ENCODE results near the gene TFF1.
A peak's percentile ranks its signal among the peaks of the same experiment; 100 is the strongest.
"Not testable (repeated sequence)": the region's sequence is repeated elsewhere in the genome, so short reads cannot be mapped to it uniquely, and the experiment has no call there.

The TFF1 gene

DNA sequence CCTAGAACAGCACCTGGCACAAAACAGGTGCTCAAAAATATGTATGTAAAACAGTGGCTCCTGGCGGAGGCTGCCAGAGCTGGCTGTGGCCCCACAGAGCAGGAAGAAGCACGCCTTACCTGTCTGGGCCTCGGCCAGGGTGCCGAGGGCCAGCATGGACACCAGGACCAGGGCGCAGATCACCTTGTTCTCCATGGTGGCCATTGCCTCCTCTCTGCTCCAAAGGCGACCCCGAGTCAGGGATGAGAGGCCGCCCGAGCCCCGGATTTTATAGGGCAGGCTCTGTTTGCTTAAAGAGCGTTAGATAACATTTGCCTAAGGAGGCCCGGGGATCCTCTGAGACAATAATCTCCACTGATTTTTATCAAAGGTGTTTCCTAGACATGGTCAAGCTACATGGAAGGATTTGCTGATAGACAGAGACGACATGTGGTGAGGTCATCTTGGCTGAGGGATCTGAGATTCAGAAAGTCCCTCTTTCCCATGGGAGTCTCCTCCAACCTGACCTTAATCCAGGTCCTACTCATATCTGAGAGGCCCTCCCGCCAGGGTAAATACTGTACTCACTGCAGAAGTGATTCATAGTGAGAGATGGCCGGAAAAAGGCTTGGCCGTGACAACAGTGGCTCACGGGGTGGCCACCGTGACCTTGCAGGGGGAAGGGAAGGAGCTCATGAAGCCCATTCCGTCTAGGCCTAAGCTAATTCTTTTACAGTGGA is at the start of gene TFF1:
TFF1 (minus strand) TSS at position 244 of the 719 bp plus-strand sequence; CDS start at position 204, 40 bp downstream.
- no peak for DNase-seq

DNA sequence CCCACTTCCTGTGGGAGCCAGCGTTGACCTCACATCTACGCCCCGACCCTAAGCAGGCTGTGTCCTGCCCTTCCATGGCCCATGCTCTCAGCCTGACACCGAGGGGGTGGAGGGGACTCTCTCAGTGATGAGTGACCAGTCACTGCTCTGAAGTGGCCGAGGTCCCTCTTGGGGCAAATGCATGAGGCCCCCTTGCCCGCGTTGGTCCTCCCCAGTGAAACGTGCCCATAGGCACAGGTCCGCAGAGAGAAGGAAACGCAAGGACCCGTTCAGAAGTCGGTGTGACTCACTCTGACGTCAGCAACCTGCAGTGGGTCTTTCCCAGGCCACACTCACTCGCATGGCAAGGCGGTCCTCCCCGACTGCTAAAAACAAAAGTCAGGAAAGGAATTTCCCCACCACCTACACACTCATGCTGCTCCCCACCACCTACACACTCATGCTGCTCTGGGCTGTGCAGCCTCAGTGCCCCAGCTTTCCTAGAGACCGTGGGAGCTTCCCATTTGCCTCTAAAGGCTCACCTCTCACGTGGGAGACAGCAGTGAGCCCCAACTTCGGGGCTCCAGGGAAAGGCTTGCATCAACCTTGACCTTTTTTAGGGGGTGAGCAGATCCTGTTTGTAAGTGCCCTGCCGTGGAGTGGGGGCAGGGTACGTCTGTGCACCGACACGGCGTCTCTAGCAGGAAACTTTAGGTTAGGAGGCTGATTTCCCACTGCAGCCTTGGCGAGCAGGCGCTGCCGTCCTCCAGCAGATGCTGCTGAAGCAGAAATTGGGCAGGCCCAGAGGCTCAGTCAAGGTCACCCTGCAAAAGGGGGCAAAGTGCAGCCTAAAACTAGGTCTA is 48.8 kb upstream of the TFF1 start:
- peak; percentile 91 for DNase-seq

DNA sequence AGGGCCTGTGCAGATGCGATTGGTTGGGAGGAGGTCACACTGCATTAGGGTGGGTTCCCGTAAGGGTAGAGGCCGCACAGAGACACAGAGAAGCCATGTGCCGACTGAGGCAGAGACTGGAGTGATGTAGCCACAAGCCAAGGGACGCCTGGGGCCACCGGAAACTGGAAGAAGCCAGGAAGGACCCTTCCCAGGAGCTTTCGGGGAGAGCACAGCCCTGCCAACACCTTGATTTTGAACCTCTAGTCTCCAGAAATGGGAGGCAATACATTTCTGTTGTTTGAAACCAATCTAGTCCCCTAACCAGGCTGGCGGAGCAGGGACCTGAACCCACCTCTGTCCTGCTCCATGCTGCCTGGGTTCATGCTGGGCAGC is 48.2 kb upstream of the TFF1 start:
- no peak for DNase-seq

DNA sequence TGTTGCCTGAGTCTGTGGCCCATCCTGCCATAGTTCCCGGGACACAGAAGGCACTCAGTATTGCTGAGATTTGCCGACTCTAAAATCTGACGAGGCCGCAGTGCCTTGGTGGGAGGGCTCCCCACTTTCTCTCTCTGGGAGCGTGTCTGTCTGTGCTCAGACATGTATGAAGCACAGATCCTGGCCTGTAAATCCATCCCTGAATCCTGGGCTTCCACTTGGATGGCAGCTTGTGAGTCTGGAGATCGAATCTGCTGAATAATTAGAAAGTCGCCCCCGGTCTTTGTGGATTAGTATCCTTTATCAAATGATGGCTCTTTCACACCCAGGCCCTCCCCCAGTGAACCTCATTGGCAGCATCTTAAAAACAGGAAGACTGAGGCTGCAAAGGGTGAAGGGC is 47.7 kb upstream of the TFF1 start:
- DNase-seq = peak in 1 of 2 donors; percentile 19

DNA sequence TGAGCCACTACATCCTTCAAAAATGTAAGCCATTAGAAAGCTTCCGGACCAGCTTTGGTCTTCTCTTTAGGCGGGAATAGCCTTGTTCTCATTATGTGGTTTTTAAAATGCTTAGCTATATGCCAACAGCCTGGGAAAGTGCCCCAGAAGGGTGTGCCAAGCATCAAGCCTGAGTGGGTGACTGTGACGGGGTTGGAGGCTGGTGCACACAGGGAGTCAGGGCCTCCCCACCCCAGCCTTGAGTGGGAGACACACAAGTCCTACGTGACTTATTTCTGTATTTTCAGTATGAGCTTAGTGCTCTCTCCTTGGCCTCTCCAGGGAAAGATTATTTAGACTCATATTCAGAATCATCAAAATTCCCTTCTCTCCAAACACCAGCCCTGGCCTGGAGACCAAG is 47.2 kb upstream of the TFF1 start:
- peak in 1 of 2 donors; percentile 7 for DNase-seq

DNA sequence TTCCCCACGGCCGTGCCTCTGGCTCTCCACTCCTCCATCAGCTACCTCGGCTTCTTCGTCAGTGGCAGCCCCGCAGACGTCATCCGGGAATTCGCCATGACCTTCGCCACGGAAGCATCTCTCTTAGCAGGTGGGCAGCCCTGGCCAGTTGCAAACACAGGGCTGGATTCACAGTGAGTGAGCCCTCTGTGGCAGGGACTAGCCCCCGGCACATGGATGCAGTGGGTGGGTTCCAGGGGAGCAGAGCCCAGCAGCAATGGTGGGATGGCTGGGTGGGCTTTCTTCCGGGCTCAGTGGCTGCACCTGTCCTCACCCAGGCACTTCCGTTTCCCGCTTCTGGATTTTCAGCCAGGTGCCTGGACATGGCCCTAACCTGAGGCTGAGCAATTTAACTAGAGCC is 46.8 kb upstream of the TFF1 start:
- DNase-seq = no peak

DNA sequence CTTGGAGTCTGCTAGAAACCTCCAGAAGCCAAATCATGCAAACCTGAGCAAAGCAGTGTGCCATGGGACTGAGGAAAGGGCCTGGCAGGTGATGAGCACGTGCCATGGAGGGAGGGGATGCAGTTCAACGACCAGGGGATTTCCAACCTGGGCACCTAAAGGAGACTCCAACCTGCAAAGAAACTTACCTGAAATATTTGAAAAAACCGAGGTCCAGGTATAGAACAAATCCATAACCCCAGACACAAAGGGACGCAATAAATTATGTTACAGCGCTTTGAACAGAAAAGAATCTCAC is 46.2 kb upstream of the TFF1 start:
- no peak for DNase-seq

DNA sequence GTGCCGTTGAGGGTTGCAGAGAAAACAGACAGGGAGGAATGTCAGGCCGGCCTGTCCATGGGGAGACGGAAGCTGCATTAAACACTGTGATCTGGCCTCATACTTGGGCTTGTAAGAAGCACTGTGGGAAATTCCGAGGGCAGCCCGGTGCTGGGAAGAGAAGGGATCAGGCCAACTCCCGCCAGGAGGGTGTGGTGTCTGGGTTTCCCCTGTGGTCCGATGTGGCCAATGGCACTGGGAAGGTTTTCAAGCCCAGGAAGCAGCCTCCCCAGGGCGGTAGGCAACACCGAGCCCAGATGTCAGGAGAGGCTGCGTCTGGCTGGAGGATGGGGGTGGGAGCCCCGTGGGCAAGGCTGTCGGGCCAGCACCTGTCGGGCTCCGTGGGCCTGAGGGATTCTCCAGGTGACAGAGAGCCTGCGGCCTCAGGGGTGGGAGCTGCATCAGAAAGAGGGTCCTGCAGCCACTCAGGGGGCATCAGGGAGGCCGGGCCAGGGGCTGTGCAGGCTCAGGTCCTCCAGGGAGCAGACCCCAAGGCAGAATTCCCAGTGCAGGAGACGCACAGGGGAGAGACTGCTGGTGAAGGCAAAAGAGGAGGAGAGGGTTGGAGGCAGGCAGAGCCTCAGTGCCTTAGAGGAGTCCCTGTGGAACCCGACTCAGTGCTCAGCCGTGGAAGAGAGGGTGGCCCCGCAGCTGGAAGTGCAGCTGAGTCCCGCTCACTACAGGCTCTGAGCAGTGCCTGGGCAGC is 45.7 kb upstream of the TFF1 start:
- no peak for DNase-seq

DNA sequence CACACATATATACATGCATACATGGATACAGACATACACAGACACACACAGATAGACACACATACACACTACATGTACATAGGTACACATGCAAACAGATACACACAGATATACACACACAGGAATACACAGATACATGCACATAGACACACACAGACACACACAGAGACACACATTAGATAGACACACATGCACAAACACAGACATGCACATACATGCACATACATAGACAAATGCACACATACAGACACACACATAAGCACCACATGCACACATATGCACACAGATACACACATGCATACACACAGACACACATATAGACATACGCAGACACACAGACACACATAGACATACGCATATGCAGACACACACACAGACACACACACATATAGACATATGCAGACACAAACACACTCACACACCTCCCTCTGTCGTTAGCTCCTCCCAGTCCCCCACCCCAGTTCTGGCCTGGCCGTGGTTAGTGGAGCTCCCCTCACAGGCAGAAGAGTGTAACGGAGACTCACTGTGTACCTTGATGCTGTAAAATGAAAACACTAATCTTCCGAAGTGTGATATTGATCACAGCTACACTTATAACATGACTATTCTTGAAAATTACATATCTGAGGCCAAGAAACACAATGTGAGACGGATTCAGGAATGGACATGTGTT is 45.0 kb upstream of the TFF1 start:
- DNase-seq = peak in 1 of 2 donors; percentile 32

DNA sequence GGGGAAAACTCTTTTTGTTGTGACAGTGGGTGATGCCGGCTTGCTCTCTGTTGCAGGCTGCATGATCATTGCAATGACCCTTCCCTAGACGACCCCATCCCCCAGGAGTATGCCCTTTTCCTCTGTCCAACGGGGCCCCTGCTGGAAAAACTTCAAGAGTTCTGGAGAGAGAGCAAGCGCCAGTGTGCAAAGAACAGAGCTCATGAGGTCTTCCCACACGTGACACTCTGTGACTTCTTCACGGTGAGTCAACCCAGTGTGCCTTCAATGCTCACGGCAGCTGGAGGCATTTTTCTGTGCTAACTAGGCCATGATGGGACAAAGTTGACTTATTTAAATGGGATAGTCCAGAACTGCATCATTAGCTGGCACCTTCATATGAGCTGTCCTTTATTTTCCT is 43.0 kb upstream of the TFF1 start:
- DNase-seq = no peak

DNA sequence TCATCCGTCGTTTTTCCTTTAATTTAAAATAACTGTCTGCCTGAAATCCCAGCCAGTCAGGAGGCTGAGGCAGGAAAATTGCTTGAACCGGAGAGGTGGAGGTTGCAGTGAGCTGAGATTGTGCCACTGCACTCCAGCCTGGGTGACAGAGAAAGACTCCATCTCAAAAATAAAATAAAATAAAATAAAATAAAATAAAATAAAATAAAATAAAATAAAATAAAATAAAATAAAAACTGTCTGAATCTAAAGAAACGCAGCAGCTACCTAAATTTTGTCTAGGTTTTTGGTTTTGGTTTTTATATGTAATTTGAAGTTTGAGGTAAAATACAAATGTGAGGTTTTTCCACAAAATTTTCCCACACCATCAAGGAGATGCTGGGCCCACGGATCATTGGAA is 42.4 kb upstream of the TFF1 start:
- DNase-seq = not testable (repeated sequence)

DNA sequence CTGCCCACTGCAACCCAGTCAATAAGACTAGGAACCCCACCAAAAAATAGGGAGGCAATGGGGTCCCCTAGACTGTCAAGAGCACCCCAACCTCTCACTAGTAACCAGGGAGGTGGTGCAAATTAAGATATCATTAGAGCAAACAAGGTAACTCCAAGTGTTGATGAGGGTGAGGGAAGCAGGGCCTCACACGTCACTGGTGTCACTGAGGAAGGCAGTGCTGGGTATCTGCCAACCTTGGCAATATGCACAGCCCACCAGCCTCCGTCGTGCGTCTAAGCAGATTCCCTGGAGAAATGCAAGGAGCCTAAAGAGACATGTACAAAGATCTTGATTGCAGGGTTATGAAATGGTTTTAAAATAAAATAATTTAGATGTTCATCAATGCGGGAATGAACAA is 41.1 kb upstream of the TFF1 start:
- DNase-seq = no peak

DNA sequence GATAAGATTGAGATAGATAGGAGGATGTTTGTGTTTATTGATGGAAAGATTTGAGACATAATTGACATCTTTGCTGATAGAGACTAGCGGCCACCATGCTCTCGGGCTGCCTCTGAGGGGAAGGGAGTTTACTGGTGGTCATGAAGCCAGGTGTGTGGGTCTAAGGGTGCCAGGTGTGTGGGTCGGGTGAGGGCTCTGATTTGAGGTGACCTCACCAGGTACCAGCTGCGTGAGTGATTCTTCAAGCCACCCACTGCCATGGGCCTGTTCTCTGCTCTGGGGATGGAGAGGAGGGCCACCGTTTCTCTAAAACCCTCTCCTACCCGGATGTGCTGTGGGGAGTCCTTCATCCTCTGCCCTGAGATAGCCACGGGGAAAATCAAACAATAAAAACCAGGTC is 40.5 kb upstream of the TFF1 start:
- peak in 1 of 2 donors; percentile 19 for DNase-seq

DNA sequence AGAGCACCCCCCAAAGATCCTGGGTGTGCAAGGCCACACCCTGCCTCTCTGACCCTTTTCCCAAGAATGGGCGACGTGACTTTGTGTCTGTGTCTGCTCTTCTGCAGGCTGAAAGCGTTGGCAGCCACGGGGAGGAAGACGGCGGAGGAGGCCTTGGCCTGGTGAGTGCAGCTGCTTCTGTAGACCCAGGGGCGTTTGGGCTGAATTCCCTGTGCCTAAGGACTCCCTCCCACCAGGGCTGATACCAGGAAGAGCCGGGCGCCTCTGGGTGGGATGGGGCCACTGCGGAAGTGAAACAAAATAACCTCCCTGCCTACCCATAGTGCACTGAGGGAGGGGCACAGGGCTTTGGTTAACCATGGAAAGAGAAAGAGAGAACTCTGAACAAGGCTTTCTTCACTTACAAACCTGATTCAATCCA is 39.9 kb upstream of the TFF1 start:
- peak in 1 of 2 donors; percentile 66 for DNase-seq

DNA sequence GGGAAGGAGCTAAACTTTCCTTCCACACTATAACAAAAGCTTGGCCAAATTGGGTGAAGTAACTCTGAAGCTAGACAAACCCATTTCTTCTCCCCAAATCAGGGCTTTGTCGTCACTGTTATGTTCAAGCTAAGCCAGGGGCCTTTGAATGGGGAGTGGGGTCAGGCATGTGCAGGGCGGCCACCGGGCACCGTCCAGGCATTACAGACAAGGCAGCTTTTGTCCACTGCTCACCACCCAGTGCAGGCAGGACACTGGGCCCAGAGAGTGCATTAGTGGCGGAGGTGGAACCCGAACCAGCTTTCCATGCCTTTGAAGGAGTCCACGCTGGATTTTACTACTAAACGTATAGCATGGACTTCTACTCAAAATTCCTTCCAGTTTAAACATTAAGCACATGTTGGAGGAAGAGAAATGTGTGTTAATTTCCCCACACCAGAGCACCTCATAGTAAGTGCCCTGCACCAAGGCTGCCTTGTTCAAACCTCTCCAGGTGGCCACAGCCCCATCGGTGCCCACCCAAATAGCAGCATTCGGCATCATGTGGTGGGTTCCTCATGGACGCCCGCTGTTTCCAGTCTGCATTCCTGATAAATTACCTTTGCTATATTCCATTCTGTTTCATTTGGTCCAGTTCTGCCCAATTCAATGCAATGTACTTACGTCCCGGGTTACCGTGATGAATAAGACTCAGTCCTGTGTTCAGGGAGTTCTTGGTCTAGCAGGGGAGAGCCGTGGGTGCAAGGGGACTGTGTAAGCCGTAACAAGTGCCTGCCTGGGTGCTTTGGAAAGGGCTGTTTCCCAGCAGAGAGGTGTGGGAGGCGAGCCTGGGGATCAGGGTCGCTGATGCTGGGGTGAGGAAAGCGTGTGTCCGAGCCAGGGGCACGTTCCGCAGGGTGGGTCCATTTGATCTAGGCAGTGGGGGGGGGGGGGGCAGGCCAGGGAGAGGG is 39.0 kb upstream of the TFF1 start:
- DNase-seq = no peak

DNA sequence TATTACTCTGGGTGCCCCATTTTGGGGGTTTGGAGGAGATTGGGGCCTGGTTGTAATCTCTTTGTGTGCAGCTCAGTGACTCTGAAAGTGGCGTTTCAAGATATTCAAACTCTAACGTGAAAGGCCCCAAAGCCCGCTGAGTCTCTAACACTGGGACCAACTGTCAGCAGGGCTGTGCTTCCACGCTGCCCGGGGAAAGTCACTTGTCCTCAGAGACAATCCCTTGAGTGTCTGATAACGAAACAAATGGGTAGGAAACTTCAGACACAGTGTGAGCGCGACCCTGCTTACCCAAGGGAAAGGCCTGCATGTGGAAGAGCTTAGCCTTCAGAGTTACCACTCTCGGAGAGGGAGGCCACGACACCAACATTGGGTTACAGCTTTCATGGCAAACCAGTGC is 38.2 kb upstream of the TFF1 start:
- peak in 1 of 2 donors; percentile 25 for DNase-seq

DNA sequence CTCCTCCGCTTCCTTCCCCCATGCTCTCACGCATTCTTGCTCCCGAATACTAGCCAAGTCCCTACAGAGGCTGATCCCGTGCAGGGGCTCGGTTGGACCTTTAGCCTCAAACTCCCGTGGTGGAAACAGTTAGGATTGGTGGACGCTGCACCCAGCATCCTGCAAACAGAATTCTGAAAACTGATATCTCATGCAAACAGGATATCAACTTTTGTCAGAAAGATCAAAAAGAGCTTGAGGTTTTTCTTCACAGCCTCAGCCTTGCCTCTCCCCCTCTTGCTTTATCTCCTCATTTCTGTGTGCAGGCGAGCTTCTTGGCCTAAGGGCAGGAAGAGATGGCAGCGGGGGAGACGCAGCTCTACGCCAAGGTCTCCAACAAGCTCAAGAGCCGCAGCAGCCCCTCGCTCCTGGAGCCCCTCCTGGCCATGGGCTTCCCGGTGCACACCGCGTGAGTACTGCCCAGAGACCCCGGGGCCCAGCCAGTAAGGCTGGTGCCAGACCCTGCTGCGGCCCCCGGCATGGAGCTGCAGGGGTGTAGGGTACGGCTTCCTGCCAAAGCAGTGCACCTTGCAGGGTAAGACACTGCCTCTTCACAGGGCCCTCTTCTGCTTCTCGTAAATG is 37.4 kb upstream of the TFF1 start, which contains the start of gene UBASH3A:
UBASH3A (plus strand) TSS at position 292 of the 621 bp plus-strand sequence; CDS start at position 336, 44 bp downstream.
- peak; percentile 44 to 72 for DNase-seq

DNA sequence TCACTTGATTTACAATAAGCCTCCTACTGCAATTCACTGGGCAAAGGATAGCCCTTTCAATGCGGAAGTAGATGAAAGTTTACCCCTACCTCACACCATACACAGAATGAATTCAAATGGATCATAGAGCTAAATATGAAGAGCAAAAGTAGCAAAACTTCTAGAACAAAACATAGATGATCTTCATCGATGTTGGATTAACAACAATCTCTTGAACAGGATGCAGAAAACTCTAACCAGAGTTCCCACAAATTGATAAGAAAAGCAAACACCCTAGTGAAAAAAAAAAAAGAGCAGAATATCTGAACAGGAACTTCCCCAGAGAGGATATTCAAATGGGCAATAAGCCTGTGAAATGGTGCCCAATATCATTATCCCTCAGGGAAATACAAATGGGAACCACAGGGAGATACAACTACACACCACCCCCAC is 35.5 kb upstream of the TFF1 start:
- peak in 1 of 2 donors; percentile 14 for DNase-seq

DNA sequence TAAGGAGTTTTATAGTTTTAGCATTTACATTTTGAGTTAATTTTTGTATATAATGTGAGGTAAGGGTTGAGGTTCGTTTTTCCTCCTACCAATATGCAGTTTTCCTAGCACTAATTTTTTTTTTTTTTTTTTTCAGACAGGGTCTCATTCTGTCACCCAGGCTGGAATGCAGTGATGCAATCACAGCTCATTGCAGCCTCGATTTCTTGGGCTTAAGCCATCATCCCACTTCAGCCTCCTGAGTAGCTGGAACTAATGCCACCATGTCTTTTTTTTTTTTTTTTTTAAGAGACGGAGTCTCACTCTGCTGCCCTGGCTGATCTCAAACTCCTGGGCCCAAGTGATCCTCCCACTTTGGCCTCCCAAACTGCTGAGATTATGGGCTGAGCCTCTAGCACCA is 34.8 kb upstream of the TFF1 start:
- DNase-seq = no peak

DNA sequence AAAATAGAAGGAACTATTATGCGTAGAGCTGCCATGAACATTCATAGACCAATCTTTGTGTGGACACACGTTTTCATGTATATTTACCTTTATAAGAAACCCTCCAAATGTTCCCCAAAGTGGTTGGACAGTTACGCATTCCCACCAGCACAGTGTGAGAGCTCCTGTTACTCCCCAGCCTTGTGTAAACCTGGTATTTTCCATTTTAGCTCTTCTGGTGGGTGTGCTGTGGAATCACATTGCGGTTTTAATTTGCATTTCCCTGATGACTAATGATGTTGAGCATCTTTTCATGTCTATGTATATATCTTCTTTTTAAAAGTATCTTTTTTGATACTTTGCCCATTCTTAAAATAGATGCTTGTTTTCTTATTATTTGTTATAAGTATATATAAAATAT is 34.2 kb upstream of the TFF1 start:
- DNase-seq = peak in 1 of 2 donors; percentile 28

DNA sequence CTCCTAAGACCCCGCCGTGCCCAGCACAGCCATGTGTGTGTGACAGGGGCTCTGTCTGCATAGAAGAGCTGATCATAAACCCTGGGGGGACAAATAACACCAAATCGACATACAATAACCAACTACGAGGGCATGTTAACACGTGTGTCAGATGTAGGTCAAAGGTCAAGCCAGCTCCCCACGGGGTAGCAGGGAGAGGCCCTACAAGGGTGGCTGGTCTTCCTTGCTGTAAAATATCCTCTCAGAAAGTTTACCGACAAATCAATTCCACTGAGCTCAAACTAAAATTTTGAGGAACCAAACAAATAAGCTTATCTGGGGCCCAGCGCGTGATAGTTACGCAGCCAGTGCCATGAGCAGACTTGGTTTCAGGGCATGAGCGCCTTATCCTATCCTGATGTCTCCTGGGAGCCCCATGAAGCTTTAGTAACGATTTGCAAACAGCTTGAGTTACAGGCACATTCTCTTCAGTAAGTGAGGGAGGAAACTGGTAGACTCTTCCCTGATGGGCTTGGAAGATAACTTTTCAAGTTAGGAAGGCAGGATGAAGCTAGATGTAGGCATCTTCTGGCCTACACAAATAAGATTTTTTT is 32.2 kb upstream of the TFF1 start:
- DNase-seq = no peak

All from CD4-positive, alpha-beta T cell treated with Interleukin-4 for 1 hour (primary cell).